Epidermal melanocyte (primary cell): ENCODE results near the gene OXCT1.
"Not testable (repeated sequence)": the region's sequence is repeated elsewhere in the genome, so short reads cannot be mapped to it uniquely, and the experiment has no call there.

ENCODE experiments used
- DNase-seq: peaks from one replicate; pipeline ENCODE4 v3.0.0; 2011; ENCODE audit warnings: low spot score; ENCODE audit not compliant: insufficient read length

Gene OXCT1

DNA sequence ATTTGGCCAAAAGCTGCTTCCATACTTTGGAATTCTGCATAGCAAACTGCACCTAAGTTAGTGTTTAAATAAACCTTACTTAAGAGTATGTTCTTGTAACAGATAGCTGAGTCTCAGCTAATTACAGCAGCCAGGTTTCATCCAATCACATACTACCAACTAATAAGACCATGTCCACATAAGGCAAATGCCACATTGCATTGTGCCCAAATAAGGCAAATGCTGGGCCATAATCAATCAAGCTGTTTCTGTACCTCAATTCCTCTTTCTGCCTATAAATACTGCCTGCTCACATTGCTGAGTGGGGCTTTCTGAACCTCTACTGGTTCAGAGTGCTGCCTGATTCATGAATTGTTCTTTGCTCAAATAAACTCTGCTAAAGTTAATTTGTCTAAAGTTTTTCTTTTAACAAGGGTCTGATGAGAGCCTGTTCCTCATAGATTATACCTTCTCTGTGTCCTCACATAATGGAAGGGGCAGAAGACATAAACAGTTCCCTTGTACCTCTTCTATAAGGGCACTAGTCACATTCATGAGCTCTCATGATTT lies 4.4 kb upstream of the OXCT1 start:
- DNase-seq = no peak

DNA sequence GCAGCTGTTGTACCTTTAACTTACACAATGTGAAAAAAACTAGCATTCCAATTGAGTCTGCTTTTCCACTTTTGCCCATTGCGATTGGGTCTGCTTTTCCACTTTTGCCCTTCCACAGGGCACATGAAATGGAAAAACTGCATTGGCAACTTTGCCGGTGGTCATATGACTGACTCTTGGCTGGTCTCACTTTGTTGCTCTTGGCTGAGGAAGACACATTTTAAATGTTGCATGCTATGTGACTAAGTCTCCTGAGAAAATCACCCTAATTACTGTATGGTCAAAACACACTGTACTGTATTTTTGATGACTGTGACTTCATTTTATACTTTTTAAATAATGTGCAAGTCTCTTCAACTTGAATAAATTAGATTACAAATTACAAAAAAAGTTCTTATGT lies 1.6 kb upstream of the OXCT1 start:
- no peak for DNase-seq

DNA sequence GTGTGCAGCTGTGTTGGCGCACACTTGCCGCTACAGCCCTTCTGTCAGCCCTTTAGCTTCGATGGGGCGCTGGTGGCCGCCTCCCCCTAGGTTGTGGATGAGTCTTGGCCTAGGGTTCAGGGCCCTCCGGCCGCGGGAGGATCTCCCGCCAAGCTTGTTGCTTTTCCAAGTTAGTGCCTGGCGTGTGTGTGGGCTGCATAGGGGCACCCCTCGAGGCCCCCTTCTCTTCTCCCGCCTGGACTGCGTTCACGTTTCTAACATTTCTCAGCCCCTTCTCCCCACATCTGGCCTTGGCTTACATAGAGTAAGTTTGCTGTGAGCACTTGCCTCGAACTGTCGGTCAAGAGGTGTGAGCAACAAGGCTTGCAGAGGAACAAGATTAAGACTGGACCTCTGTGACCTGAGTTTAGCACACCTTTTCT lies 413 bp upstream of the OXCT1 start:
- no peak for DNase-seq

GRCh38 chr5:41869151-41869723 lies 988 bp downstream of the OXCT1 start:
- no peak for DNase-seq

DNA sequence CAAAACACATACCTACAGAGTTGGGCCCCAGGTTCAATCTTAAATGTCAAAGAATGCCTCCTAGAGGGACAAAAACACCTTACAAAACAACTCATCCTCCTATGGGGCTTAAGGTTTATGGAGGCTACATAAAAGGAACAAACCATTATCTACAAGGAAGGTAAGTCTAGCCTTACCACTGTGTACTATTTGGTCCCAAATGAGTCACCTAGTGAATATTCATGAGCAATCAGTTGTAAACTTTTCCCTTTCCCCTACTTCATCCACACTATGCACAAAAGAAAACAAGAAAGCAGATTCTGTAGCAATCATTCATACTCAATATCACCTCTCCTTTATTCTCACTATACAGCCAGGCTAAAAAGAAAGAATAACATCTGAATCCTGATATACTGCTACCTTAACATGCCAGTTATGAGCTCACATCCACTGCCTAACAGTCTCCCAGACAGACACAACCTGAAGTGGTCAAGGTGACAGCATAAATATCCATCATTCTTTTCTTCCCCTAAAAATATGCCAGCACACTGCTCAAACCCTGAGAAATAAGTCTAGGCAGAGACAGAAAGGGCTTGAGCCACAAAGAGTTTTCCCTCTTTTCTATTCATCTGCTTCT lies 6.2 kb downstream of the OXCT1 start:
- no peak for DNase-seq

- DNase-seq = no peak
Measured at GRCh38 chr5:41858890-41859289, 11.3 kb downstream of the OXCT1 start.

DNA sequence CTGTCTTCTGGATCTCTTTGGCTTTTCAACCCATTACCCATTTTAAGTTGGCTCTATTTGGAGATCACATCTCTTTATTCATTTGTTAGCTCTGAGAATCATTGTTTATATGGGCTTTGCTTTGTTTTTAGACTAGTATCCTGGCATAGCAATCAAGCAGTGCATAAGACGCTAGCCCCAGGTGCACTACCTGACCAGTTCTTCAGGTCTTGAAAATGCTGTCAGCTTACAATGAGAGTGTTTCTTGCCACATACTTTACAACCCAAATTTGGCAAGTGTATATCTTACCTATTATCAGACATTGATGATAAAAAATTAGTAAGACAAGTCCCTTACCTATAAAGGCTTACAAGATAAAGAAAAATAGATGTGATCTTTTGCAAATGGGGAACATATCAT lies 12.2 kb downstream of the OXCT1 start:
- DNase-seq = no peak

- peak; percentile 20 for DNase-seq
Measured at GRCh38 chr5:41856644-41857491, 13.4 kb downstream of the OXCT1 start.

- no peak for DNase-seq
Measured at GRCh38 chr5:41852293-41852692, 17.9 kb downstream of the OXCT1 start.

GRCh38 chr5:41851116-41851515 lies 19.1 kb downstream of the OXCT1 start:
- DNase-seq = no peak

GRCh38 chr5:41848983-41849382 lies 21.2 kb downstream of the OXCT1 start:
- DNase-seq = no peak

DNA sequence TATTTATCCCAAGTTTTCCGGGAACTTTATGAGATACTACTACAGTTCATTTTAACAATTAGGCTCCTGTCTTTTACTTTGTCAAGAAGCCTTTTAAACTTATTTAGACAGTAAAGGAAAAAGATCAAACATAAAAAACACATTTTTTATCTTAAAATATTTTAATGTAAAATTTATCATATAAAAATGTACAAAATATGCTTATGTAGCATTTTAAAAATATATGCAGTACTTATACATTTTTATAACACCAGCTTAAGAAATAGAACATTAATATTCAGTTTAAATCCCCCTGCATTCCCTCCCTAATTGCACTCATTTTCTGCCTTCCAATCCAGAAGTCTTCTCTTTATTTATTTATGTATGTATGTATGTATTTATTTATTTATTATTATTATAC lies 24.5 kb downstream of the OXCT1 start:
- DNase-seq = not testable (repeated sequence)

DNA sequence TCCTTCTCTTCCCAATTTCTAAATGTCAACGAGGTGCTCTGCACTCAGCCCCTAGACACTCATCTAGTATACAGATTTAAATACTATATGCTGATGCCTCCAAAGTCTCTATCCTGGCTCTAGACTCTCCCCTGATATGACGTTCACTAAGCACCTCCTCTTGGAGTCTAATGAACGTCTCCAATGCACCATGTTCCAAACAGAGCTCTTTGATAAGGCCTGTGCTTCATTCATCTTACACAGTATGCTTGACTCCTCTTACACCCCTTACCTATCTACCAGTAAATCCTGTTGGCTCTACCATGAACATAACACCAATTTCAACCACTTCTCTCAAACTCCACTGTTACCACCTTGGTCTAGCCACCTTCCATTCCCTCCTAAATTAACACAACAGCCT lies 25.7 kb downstream of the OXCT1 start:
- no peak for DNase-seq

GRCh38 chr5:41843456-41844370 lies 26.5 kb downstream of the OXCT1 start:
- DNase-seq = no peak

GRCh38 chr5:41842777-41843176 lies 27.4 kb downstream of the OXCT1 start:
- no peak for DNase-seq

DNA sequence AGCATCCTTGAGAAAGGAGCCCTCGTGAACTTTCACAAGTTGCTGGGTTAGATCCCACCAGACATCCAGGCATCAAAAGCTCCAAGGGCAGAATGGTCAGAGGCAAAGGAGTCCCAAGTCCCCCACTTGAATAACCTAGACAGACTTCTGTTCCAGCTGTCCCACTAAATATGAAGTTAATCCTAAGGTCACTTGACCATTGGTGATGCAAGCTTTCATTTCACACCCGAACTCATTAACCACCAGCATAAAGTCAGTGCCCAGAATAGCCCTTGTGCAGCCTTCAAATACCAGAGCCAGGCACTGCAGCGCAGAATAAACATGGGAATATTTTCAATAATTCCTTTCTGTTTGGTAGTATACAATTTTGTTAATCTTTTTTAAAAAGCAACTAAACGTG lies 28.9 kb downstream of the OXCT1 start:
- no peak for DNase-seq

- no peak for DNase-seq
Measured at GRCh38 chr5:41840251-41840650, 30.0 kb downstream of the OXCT1 start.

GRCh38 chr5:41837793-41838192 lies 32.4 kb downstream of the OXCT1 start:
- DNase-seq = no peak

DNA sequence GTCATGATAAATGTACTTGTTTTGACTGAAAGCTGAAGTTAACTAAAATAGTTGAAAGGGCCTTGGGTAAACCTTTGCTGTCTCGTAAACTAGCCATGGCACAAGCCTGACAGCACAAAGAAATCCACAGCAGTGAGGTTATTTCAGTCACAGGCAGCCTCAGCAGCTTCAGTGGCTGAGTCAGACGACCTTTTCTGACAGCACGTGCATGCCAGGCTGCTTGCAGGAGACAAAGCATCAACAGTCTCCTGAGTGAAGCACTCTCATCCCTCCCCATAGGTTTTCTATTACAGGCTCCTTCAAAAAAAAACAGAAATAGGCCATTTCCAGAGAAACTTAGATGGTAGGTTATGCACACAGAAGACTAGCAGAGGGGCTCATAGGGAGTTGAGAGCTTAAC lies 34.6 kb downstream of the OXCT1 start:
- DNase-seq = peak; percentile 40

DNA sequence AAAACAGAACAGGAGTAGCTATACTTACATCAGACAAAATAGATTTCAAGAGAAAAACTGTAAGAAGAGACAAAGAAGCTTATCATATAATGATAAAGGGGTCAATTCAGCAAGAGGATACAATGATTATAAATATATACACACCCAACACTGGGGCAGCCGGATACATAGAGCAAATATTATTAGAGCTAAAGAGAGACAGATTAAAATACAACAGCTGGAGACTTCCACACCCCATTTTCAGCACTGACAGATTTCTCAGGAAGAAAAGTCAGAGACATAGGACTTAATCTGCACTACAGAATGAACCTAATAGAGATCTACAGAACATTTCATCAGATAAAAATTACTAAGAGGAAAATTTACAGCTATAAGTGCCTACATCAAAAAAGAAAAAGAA lies 35.7 kb downstream of the OXCT1 start:
- DNase-seq = no peak

GRCh38 chr5:41832430-41832829 lies 37.8 kb downstream of the OXCT1 start:
- no peak for DNase-seq
